Activated gamma-delta T cell (primary cell): ENCODE results near the gene CTCF.
A peak's percentile ranks its signal among the peaks of the same experiment; 100 is the strongest.
"Not testable (repeated sequence)": the region's sequence is repeated elsewhere in the genome, so short reads cannot be mapped to it uniquely, and the experiment has no call there.

Experiments
- DNase-seq: peaks from one replicate; lab custom pipeline; 2025; lab: John Stamatoyannopoulos, UW

The CTCF gene

GRCh38 chr16:67533987-67534386, 28.3 kb upstream of the CTCF start:
- DNase-seq: not testable (repeated sequence)

- no peak for DNase-seq
Observed at GRCh38 chr16:67534431-67534830, 27.9 kb upstream of the CTCF start.

GRCh38 chr16:67535201-67535600, 27.1 kb upstream of the CTCF start:
- DNase-seq: no peak

- peak; percentile 49 for DNase-seq
Observed at GRCh38 chr16:67537270-67537635, 25.1 kb upstream of the CTCF start.

GRCh38 chr16:67537636-67538591, 24.4 kb upstream of the CTCF start:
- DNase-seq: peak; percentile 77

GRCh38 chr16:67538666-67539101, 23.6 kb upstream of the CTCF start:
- DNase-seq: no peak

GRCh38 chr16:67539271-67539670, 23.1 kb upstream of the CTCF start:
- DNase-seq: no peak

GRCh38 chr16:67539691-67540635, 22.4 kb upstream of the CTCF start:
- DNase-seq: no peak

- no peak for DNase-seq
Observed at GRCh38 chr16:67540756-67541155, 21.6 kb upstream of the CTCF start.

GRCh38 chr16:67541391-67542263, 20.7 kb upstream of the CTCF start:
- no peak for DNase-seq

- DNase-seq: no peak
Observed at GRCh38 chr16:67542464-67542863, 19.9 kb upstream of the CTCF start.

- no peak for DNase-seq
Observed at GRCh38 chr16:67543036-67543435, 19.3 kb upstream of the CTCF start.

- DNase-seq: no peak
Observed at GRCh38 chr16:67543582-67543981, 18.7 kb upstream of the CTCF start.

- no peak for DNase-seq
Observed at GRCh38 chr16:67544329-67544841, 17.9 kb upstream of the CTCF start.

- no peak for DNase-seq
Observed at GRCh38 chr16:67544844-67545664, 17.3 kb upstream of the CTCF start.

GRCh38 chr16:67545665-67546024, 16.7 kb upstream of the CTCF start:
- no peak for DNase-seq

GRCh38 chr16:67546091-67546501, 16.2 kb upstream of the CTCF start:
- no peak for DNase-seq

- DNase-seq: no peak
Observed at GRCh38 chr16:67546761-67547422, 15.4 kb upstream of the CTCF start.

GRCh38 chr16:67547423-67548264, 14.7 kb upstream of the CTCF start:
- no peak for DNase-seq
